ENCODE results near the gene SLC27A6.
"Not testable (repeated sequence)": the region's sequence is repeated elsewhere in the genome, so short reads cannot be mapped to it uniquely, and the experiment has no call there.

The SLC27A6 gene, protein sequence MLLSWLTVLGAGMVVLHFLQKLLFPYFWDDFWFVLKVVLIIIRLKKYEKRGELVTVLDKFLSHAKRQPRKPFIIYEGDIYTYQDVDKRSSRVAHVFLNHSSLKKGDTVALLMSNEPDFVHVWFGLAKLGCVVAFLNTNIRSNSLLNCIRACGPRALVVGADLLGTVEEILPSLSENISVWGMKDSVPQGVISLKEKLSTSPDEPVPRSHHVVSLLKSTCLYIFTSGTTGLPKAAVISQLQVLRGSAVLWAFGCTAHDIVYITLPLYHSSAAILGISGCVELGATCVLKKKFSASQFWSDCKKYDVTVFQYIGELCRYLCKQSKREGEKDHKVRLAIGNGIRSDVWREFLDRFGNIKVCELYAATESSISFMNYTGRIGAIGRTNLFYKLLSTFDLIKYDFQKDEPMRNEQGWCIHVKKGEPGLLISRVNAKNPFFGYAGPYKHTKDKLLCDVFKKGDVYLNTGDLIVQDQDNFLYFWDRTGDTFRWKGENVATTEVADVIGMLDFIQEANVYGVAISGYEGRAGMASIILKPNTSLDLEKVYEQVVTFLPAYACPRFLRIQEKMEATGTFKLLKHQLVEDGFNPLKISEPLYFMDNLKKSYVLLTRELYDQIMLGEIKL

DNA sequence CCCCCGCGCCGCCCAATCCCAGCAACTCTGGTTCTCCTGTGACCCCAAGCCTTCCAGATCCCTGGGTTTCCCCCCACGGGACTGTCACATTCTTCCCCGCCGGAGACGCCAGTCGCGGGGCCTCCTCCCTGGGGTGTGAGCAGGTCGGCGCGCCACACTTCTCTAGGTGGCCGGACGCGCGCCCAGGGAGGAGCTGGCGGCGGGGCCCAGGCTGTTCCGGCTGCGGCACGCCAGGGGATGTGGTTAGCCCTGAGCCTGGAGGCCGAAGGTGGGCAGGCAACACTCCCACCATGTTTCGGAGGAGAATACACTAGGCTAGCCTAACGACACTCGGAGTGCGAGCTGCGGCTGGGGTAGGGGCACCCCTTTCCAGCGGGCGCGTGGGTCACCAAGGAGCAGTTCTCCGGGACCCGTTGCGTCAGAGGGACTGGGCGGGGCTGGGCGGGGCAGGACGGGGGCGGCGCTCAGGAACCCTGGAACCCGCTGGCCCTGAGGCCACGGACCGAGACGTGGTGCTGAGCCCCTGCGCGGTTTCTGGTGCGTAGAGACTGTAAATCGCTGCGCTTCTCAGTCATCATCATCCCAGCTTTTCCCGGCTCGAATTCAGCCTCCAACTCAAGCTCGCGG is at the start of gene SLC27A6:
Gene SLC27A6, plus strand, starts transcription at position 478 of the 627 bp plus-strand sequence. CDS start 650 bp downstream, outside the sequence.
- Histone ChIP-seq H3K36me3 (ENCODE audit: control insufficient read depth in 5 of 5, insufficient read depth in 5 of 5, low read length in 5 of 5) (no peaks in the 10 kb centered on the region), H3K27me3 (ENCODE audit: control insufficient read depth in 5 of 5, insufficient read depth in 4 of 5, low read length in 5 of 5) (peaks cover 0 to 11% (median 8%) of the 10 kb centered on the region in 5 donors), H3K27ac (ENCODE audit: low read depth, low read length) (no peak within 1 kb of the TSS), H3K9ac (ENCODE audit: low read length in 5 of 5) (peak within 1 kb of the TSS in 1 of 5 donors; percentile 62), H3K4me3 (ENCODE audit: low read depth in 1 of 5, low read length in 5 of 5) (peak within 1 kb of the TSS; percentile 38 to 75 (median 56)), H3K9me3 (ENCODE audit: control insufficient read depth in 5 of 5, low read length in 5 of 5) (peaks cover 0 to 7% (median 0%) of the 10 kb centered on the region in 5 donors), H3K4me1 (ENCODE audit: control insufficient read depth in 5 of 5, insufficient read depth in 5 of 5, low read length in 5 of 5) (peaks cover 2 to 11% (median 10%) of the 10 kb centered on the region in 5 donors)

DNA sequence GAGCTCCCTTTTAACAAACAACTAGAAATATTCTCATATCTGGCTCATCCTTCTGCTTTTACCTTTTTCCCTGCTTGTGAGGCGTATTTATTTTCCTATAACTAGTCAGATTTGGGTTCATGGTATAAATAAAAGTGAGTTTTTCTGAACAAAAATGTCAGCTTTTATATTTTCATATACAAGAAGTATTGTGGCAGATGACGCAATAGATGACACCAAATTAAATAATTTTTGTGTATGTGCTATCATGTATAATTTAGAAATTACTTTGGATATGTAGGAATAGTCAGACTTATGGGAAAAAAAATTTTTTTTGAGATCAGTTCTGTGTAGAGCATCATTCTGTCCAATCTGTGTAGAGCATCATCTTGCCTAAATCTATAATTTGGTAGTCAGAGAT is 45.7 kb upstream of the SLC27A6 start:
- Histone ChIP-seq H3K9me3 (ENCODE audit: control insufficient read depth in 5 of 5, low read length in 5 of 5) (no peaks in the 10 kb centered on the region), H3K27me3 (ENCODE audit: control insufficient read depth in 5 of 5, insufficient read depth in 4 of 5, low read length in 5 of 5) (no peaks in the 10 kb centered on the region), H3K4me1 (ENCODE audit: control insufficient read depth in 5 of 5, insufficient read depth in 5 of 5, low read length in 5 of 5) (no peaks in the 10 kb centered on the region), H3K27ac (ENCODE audit: low read depth, low read length) (no peak overlapping the region), H3K9ac (ENCODE audit: low read length in 5 of 5) (no peak overlapping the region), H3K36me3 (ENCODE audit: control insufficient read depth in 5 of 5, insufficient read depth in 5 of 5, low read length in 5 of 5) (no peaks in the 10 kb centered on the region), H3K4me3 (ENCODE audit: low read depth in 1 of 5, low read length in 5 of 5) (no peak overlapping the region)

DNA sequence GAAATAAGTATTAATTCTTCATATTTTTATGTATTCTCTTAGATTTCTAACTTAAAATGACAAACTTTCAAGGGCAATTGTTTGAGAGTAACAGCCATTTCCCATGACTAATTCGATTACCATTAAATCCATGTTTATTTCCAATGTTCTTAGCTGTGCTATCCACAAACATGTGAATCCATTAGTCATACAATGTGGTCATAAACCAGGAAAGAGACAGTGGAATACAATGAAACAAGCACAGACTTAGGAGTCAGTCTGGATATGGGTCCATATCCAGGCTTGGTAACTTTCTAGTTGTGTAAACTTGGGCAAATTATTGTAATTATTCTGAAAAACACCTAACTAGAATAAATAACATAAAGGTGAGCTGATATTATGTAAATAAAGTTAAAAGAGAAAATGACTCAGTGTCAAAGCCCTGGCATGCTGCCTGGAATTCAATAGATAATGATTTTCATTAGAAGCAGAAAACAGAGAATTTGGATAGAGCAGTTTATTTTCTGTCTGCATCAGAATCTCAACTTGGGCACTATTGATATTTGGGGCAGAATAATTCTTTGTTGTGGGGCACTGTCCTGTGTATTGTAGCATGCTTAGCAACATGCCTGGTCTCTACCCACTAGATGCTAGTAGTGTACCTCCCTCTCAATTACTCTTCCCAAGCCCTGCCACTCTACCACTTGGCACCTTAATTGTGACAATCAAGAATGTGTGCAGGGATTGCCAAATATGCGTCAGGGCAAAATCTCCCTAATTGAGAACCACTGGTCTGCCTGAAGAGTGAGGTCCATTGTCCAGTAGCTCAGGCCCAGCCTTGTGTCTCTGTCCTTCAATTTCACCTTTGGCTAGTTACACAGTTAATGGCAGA is 44.7 kb upstream of the SLC27A6 start:
- Histone ChIP-seq H3K36me3 (ENCODE audit: control insufficient read depth in 5 of 5, insufficient read depth in 5 of 5, low read length in 5 of 5) (no peaks in the 10 kb centered on the region), H3K9ac (ENCODE audit: low read length in 5 of 5) (no peak overlapping the region), H3K4me3 (ENCODE audit: low read depth in 1 of 5, low read length in 5 of 5) (no peak overlapping the region), H3K4me1 (ENCODE audit: control insufficient read depth in 5 of 5, insufficient read depth in 5 of 5, low read length in 5 of 5) (no peaks in the 10 kb centered on the region), H3K27me3 (ENCODE audit: control insufficient read depth in 5 of 5, insufficient read depth in 4 of 5, low read length in 5 of 5) (no peaks in the 10 kb centered on the region), H3K9me3 (ENCODE audit: control insufficient read depth in 5 of 5, low read length in 5 of 5) (no peaks in the 10 kb centered on the region), H3K27ac (ENCODE audit: low read depth, low read length) (no peak overlapping the region)

DNA sequence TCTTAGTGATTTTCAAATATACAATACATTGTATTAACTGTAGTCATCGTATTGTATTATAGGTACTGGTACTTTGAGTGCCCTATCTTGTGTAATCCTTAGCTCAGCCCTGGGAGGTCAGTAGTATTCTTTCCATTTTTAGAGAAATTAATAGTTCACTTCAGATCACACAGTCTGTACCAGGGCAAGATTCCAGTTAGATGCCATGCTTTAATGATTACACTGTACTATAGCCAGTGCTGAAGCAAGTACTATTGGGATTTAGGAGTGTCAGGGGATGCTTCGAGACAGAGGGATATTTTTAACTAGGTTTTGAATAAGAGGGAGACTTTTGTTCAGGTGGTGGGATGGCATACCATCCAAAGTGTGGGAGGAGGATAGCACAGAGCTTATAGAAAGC is 41.0 kb upstream of the SLC27A6 start:
- no peaks in the 10 kb centered on the region for H3K4me1 ChIP-seq (ENCODE audit: control insufficient read depth in 5 of 5, insufficient read depth in 5 of 5, low read length in 5 of 5)
- no peak overlapping the region for H3K9ac ChIP-seq (ENCODE audit: low read length in 5 of 5)
- no peak overlapping the region for H3K27ac ChIP-seq (ENCODE audit: low read depth, low read length)
- H3K27me3 ChIP-seq (ENCODE audit: control insufficient read depth in 5 of 5, insufficient read depth in 4 of 5, low read length in 5 of 5), result no peaks in the 10 kb centered on the region
- H3K9me3 ChIP-seq (ENCODE audit: control insufficient read depth in 5 of 5, low read length in 5 of 5), result no peaks in the 10 kb centered on the region
- no peaks in the 10 kb centered on the region for H3K36me3 ChIP-seq (ENCODE audit: control insufficient read depth in 5 of 5, insufficient read depth in 5 of 5, low read length in 5 of 5)
- no peak overlapping the region for H3K4me3 ChIP-seq (ENCODE audit: low read depth in 1 of 5, low read length in 5 of 5)

DNA sequence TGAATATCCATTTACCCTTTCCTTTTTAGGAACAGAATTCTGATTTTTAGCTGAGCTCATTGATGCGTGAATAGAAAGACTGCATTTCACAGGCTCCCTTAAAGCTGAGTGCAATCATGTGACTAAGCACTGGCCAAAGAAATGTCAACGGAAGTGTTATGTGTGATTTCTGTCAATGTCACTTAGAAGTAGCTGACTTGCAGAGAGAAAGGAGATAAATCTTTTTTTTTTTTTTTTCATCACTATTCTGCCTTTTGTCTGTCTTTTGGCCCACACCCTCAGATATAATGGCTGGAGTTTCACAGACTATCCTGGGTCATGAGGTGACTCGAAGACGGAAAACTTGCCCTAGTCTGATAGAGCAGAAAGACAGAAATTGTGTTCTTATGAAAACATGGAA is 39.3 kb upstream of the SLC27A6 start:
- H3K36me3 ChIP-seq (ENCODE audit: control insufficient read depth in 5 of 5, insufficient read depth in 5 of 5, low read length in 5 of 5), result no peaks in the 10 kb centered on the region
- H3K4me3 ChIP-seq (ENCODE audit: low read depth in 1 of 5, low read length in 5 of 5), result no peak overlapping the region
- H3K27me3 ChIP-seq (ENCODE audit: control insufficient read depth in 5 of 5, insufficient read depth in 4 of 5, low read length in 5 of 5), result no peaks in the 10 kb centered on the region
- no peaks in the 10 kb centered on the region for H3K4me1 ChIP-seq (ENCODE audit: control insufficient read depth in 5 of 5, insufficient read depth in 5 of 5, low read length in 5 of 5)
- H3K27ac ChIP-seq (ENCODE audit: low read depth, low read length), result no peak overlapping the region
- H3K9ac ChIP-seq (ENCODE audit: low read length in 5 of 5), result no peak overlapping the region
- H3K9me3 ChIP-seq (ENCODE audit: control insufficient read depth in 5 of 5, low read length in 5 of 5), result no peaks in the 10 kb centered on the region

DNA sequence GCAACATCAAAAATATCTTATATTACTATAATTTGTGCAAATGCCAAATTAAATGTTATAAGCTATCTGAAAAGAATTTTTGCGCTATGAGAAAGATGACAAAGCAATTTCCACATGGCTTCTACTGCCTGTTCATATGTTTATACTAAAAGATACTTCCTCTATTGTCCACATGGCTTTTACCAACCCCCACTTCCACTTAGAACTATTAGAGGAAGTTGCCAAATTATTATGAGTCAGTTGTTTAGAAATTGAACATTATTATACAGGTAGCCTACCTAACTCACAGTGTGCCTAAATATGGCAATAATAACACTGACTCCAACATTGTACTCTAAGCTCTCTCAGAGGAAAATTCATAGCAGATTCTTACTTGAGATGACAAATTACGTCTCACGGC is 37.6 kb upstream of the SLC27A6 start:
- Histone ChIP-seq H3K9me3 (ENCODE audit: control insufficient read depth in 5 of 5, low read length in 5 of 5) (peaks cover 0 to 5% (median 0%) of the 10 kb centered on the region in 5 donors), H3K9ac (ENCODE audit: low read length in 5 of 5) (no peak overlapping the region), H3K36me3 (ENCODE audit: control insufficient read depth in 5 of 5, insufficient read depth in 5 of 5, low read length in 5 of 5) (no peaks in the 10 kb centered on the region), H3K27ac (ENCODE audit: low read depth, low read length) (no peak overlapping the region), H3K27me3 (ENCODE audit: control insufficient read depth in 5 of 5, insufficient read depth in 4 of 5, low read length in 5 of 5) (no peaks in the 10 kb centered on the region), H3K4me3 (ENCODE audit: low read depth in 1 of 5, low read length in 5 of 5) (no peak overlapping the region), H3K4me1 (ENCODE audit: control insufficient read depth in 5 of 5, insufficient read depth in 5 of 5, low read length in 5 of 5) (no peaks in the 10 kb centered on the region)

DNA sequence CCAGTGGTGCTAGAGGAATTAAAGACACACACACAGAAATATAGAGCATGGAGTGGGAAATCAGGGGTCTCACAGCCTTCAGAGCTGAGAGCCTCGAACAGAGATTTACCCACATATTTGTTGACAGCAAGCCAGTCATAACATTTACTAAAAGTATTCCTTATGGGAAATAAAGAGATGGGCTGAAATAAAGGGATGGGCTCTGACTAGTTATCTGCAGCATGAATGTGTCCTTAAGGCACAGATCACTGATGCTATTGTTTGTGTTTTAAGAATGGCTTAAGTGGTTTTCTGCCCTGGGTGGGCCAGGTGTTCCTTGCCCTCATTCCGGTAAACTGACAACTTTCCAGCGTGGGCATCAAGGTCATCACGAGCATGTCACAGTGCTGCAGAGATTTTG is 33.1 kb upstream of the SLC27A6 start:
- H3K4me1 ChIP-seq (ENCODE audit: control insufficient read depth in 5 of 5, insufficient read depth in 5 of 5, low read length in 5 of 5); H3K27ac ChIP-seq (ENCODE audit: low read depth, low read length); H3K36me3 ChIP-seq (ENCODE audit: control insufficient read depth in 5 of 5, insufficient read depth in 5 of 5, low read length in 5 of 5); H3K4me3 ChIP-seq (ENCODE audit: low read depth in 1 of 5, low read length in 5 of 5); H3K9me3 ChIP-seq (ENCODE audit: control insufficient read depth in 5 of 5, low read length in 5 of 5); H3K27me3 ChIP-seq (ENCODE audit: control insufficient read depth in 5 of 5, insufficient read depth in 4 of 5, low read length in 5 of 5); H3K9ac ChIP-seq (ENCODE audit: low read length in 5 of 5): not testable (repeated sequence)

DNA sequence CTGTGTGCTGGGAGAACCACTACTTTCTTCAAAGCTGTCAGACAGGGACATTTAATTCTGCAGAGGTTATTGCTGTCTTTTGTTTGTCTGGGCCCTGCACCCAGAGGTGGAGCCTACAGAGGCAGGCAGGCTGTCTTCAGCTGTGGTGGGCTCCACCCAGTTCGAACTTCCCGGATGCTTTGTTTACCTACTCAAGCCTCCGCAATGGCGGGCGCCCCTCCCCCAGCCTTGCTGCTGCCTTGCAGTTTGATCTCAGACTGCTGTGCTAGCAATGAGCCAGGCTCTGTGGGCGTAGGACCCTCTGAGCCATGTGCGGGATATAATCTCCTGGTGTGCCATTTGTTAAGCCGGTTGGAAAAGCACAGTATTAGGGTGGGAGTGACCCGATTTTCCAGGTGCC is 22.2 kb upstream of the SLC27A6 start:
- not testable (repeated sequence) for H3K9me3 ChIP-seq (ENCODE audit: control insufficient read depth in 5 of 5, low read length in 5 of 5); H3K4me3 ChIP-seq (ENCODE audit: low read depth in 1 of 5, low read length in 5 of 5); H3K9ac ChIP-seq (ENCODE audit: low read length in 5 of 5); H3K36me3 ChIP-seq (ENCODE audit: control insufficient read depth in 5 of 5, insufficient read depth in 5 of 5, low read length in 5 of 5); H3K4me1 ChIP-seq (ENCODE audit: control insufficient read depth in 5 of 5, insufficient read depth in 5 of 5, low read length in 5 of 5); H3K27me3 ChIP-seq (ENCODE audit: control insufficient read depth in 5 of 5, insufficient read depth in 4 of 5, low read length in 5 of 5); H3K27ac ChIP-seq (ENCODE audit: low read depth, low read length)

DNA sequence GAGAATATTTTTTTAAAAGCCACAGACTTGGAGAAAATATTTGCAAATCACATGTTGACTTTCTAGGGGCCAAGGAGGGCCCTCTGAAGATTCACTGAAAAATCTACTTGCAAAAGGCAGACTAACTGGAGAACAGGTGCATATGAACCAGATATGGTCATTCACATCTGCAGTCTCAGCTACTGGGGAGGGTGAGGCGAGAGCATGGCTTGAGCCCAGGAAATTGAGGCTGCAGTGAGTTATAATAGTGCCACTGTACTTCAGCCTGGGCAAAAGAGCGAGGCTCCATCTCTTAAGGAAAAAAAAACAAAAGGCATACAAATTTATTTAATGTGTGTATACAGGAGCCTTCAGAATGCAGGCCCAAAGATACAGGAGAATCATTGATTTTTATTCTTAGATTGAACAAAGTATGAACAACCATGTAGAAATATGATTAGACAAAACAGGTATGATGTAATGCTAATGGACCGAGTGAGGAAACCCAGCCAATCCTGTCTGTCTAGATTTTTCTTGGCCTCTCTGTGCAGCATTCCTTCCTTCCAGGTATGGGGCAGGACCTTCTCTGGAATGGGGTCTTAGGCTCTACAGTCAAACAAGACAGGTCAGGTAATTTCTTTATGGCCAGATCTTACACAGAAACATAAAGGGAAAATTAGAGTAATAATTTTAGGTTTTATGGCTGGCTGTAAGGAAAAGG is 15.3 kb upstream of the SLC27A6 start:
- H3K27me3 ChIP-seq (ENCODE audit: control insufficient read depth in 5 of 5, insufficient read depth in 4 of 5, low read length in 5 of 5), result no peaks in the 10 kb centered on the region
- no peak overlapping the region for H3K27ac ChIP-seq (ENCODE audit: low read depth, low read length)
- no peak overlapping the region for H3K4me3 ChIP-seq (ENCODE audit: low read depth in 1 of 5, low read length in 5 of 5)
- H3K9me3 ChIP-seq (ENCODE audit: control insufficient read depth in 5 of 5, low read length in 5 of 5), result no peaks in the 10 kb centered on the region
- H3K9ac ChIP-seq (ENCODE audit: low read length in 5 of 5), result no peak overlapping the region
- H3K4me1 ChIP-seq (ENCODE audit: control insufficient read depth in 5 of 5, insufficient read depth in 5 of 5, low read length in 5 of 5), result no peaks in the 10 kb centered on the region
- H3K36me3 ChIP-seq (ENCODE audit: control insufficient read depth in 5 of 5, insufficient read depth in 5 of 5, low read length in 5 of 5), result no peaks in the 10 kb centered on the region
